Ovary (tissue), 3 donors: ENCODE measurements around the gene MYO1C.

Experiments used
- POLR2A ChIP-seq: fragments of 450-650 bp; IDR thresholded peaks from one replicate; pipeline ENCODE4 v1.6.1; 2017; ENCODE audit warnings: antibody characterized with exemption, mild to moderate bottlenecking, moderate library complexity
- TF ChIP-seq, protein P1 (sequence below), 3 donors: fragments of 450-650 bp in 2 of 3; fragments of 200-600 bp in 1 of 3; IDR thresholded peaks; one replicate each; pipeline versions ENCODE4 v1.5.1 to v1.8.0; 2016 to 2022; ENCODE audit warnings: antibody characterized with exemption in 3 of 3, mild to moderate bottlenecking in 1 of 3
- donor health status: DM: no; HTN: no; CAD: no.

DNA sequence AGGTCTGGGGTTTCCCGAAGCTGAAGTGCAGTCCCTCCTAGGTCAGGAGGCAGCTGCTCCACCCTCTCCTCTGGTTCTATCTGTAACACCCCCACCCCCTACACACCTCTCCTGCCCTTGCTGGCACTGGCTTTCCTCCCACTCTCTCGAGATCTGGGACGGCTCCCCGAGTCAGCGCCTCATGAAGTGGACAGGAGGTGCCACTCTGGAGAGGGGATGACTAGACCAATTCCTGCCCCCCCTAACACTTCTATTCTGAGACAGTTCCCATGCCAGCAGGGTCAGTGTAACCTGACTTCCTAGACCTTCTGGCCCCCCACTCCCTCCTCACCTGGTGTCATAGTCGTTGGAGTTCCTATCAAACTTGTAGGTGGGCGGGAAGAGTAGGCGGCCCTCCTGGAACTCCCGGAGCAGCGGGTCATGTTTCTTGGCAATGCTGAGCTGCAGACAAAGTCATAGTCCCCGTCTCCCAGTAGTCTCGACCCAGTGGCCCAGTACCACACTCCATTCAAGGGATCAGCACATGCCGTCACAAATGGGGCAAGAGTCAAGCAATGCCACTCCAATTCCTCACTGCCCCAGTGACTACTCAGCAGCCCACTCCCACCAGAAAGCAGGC is 14.3 kb upstream of the MYO1C start:
- TF ChIP-seq, protein P1, sequence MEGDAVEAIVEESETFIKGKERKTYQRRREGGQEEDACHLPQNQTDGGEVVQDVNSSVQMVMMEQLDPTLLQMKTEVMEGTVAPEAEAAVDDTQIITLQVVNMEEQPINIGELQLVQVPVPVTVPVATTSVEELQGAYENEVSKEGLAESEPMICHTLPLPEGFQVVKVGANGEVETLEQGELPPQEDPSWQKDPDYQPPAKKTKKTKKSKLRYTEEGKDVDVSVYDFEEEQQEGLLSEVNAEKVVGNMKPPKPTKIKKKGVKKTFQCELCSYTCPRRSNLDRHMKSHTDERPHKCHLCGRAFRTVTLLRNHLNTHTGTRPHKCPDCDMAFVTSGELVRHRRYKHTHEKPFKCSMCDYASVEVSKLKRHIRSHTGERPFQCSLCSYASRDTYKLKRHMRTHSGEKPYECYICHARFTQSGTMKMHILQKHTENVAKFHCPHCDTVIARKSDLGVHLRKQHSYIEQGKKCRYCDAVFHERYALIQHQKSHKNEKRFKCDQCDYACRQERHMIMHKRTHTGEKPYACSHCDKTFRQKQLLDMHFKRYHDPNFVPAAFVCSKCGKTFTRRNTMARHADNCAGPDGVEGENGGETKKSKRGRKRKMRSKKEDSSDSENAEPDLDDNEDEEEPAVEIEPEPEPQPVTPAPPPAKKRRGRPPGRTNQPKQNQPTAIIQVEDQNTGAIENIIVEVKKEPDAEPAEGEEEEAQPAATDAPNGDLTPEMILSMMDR (IDR thresholded peaks at IDR 0.05) = no peak
- TF ChIP-seq POLR2A = no peak
